OCI-LY7 (cell line): ENCODE measurements around the gene ELL3. TPM values are rescaled to one million over a fixed set of nuclear protein-coding genes. Genes with fewer than 3 reads are reported as not detected.

Experiments used
- BruUV-seq: library from RNA; stranded (reverse); fragments of 400-500 nt; replicated peaks from 2 replicates; lab custom pipeline; 2021; lab: Mats Ljungman, UMichigan
- CTCF ChIA-PET: fragments of 300-600 bp; sonication (Branson Sonifier 250); formaldehyde crosslinking; loops from one replicate; lab custom pipeline; 2022; ENCODE audit warnings: antibody characterized with exemption; ENCODE audit not compliant: unreplicated experiment; lab: Charles Lee
- POLR2A ChIA-PET: fragments of 300-600 bp; sonication (Branson Sonifier 250); formaldehyde crosslinking; loops from one replicate; lab custom pipeline; 2022; ENCODE audit warnings: antibody characterized with exemption; lab: Charles Lee
- DNase-seq: peaks from one replicate; pipeline ENCODE4 v3.0.0-alpha.2; 2015; ENCODE audit warnings: low spot score
- H2AFZ ChIP-seq: fragments of 200-600 bp; sonication (generic), shearing (Covaris generic); 2 replicates; pipeline ENCODE4 v1.6.1; 2014; ENCODE audit warnings: mild to moderate bottlenecking, antibody characterized with exemption, low read length, moderate library complexity
- H3K27ac ChIP-seq: fragments of 200-600 bp; sonication (generic); 2 replicates; pipeline ENCODE4 v1.5.1; 2014; ENCODE audit warnings: mixed run types, low read depth, mild to moderate bottlenecking, moderate library complexity, low read length, inconsistent platforms; ENCODE audit not compliant: poor library complexity, severe bottlenecking
- H3K36me3 ChIP-seq: fragments of 200-600 bp; sonication (generic); 2 replicates; pipeline ENCODE4 v1.6.1; 2014; ENCODE audit warnings: mild to moderate bottlenecking, antibody characterized with exemption, low read length, moderate library complexity, mixed read lengths; ENCODE audit not compliant: insufficient read depth
- H3K4me1 ChIP-seq: fragments of 200-600 bp; sonication (generic); 2 replicates; pipeline ENCODE4 v1.5.1; 2014; ENCODE audit warnings: mild to moderate bottlenecking, low read length; ENCODE audit not compliant: insufficient read depth, poor library complexity, severe bottlenecking
- H3K4me2 ChIP-seq: fragments of 200-600 bp; sonication (generic); 2 replicates; pipeline ENCODE4 v1.6.1; 2014; ENCODE audit warnings: mild to moderate bottlenecking, low read length
- H3K4me3 ChIP-seq: fragments of 200-600 bp; sonication (generic); 2 replicates; pipeline ENCODE4 v1.5.1; 2014; ENCODE audit warnings: mild to moderate bottlenecking, low read depth, low read length; ENCODE audit not compliant: poor library complexity, severe bottlenecking
- H3K79me2 ChIP-seq: fragments of 200-600 bp; sonication (generic); 2 replicates; pipeline ENCODE4 v1.6.1; 2016; ENCODE audit warnings: low read depth, mild to moderate bottlenecking, low read length, moderate library complexity, mixed read lengths; ENCODE audit not compliant: insufficient read depth
- H3K9me2 ChIP-seq: fragments of 200-600 bp; sonication (generic); 2 replicates; pipeline ENCODE4 v1.6.1; 2016; ENCODE audit warnings: mild to moderate bottlenecking, low read length, mixed read lengths; ENCODE audit not compliant: insufficient read depth
- H3K9me3 ChIP-seq: fragments of 200-600 bp; sonication (generic); 2 replicates; pipeline ENCODE4 v1.6.1; 2014; ENCODE audit warnings: mild to moderate bottlenecking, mixed run types, low read length, mixed read lengths
- H4K20me1 ChIP-seq: fragments of 200-600 bp; sonication (generic); 2 replicates; pipeline ENCODE4 v1.6.1; 2014; ENCODE audit warnings: mild to moderate bottlenecking, antibody characterized with exemption, low read length, moderate library complexity, mixed read lengths; ENCODE audit not compliant: insufficient read depth
- CTCF ChIP-seq: fragments of 200-600 bp; sonication (generic); conservative IDR thresholded peaks from 2 replicates; pipeline ENCODE4 v1.5.1; 2014; ENCODE audit warnings: mild to moderate bottlenecking, antibody characterized with exemption, low read length, moderate library complexity, mixed read lengths
- EZH2phosphoT487 ChIP-seq: fragments of 200-600 bp; sonication (generic); IDR thresholded peaks from 2 replicates; pipeline ENCODE4 v1.6.1; 2018; ENCODE audit warnings: low read depth, borderline replicate concordance, mild to moderate bottlenecking, mixed run types, antibody characterized with exemption, low read length, moderate library complexity, mixed read lengths
- intact Hi-C: fragments of 100-400 bp; cut with micrococcal nuclease; formaldehyde crosslinking; loops from one replicate; pipeline ENCODE4 v1.10.0; 2022; ENCODE audit not compliant: unreplicated experiment
- total RNA-seq, 2 experiments: library from RNA; depleted of rRNA in 1 of 2; stranded (reverse); fragments of >200 nt in 1 of 2; shearing (Covaris generic) in 1 of 2; gene quantifications; 2 replicates each; pipeline ENCODE4 v1.2.3, GENCODE V29; 2014 to 2022

The ELL3 gene
- total RNA-seq, 2 experiments from 2014 or later, result 134 to 296 TPM

GRCh38 chr15:43777267-43777914 lies 625 bp upstream of the ELL3 start:
- Histone ChIP-seq H3K4me1 (peaks cover 66% of the 10 kb centered on the region), H3K4me3 (peak overlapping the region; percentile 79), H3K9me3 (no peaks in the 10 kb centered on the region), H4K20me1 (peaks cover 22% of the 10 kb centered on the region), H3K27ac (peak overlapping the region; percentile 91), H3K9me2 (no peaks in the 10 kb centered on the region), H3K36me3 (peaks cover 43% of the 10 kb centered on the region), H3K79me2 (peaks cover 49% of the 10 kb centered on the region), H2AFZ (peak overlapping the region; percentile 15; the same call in 1 of the 2 replicates), H3K4me2 (peak overlapping the region; percentile 76)
- TF ChIP-seq CTCF (peak; percentile 89), EZH2phosphoT487 (no peak)
- POLR2A ChIA-PET, result interaction anchor here (0.7 to 7.0 kb wide), 14 partner anchors 12 to 751 kb away, joined by 3 to 98 read pairs (median 10); partner anchors contain the start of genes HYPK, MFAP1, PDIA3 and SERF2
- TSS peak; percentile 72 for BruUV-seq
- peak; percentile 87 for DNase-seq
- intact Hi-C loops, result loop anchor here (1.0 to 2.0 kb wide), 3 partner anchors 12 to 46 kb away; no protein-coding TSS in a partner anchor
- CTCF ChIA-PET, result interaction anchor here (0.6 to 1.4 kb wide), 5 partner anchors 9 to 51 kb away, joined by 3 to 5 read pairs (median 4); no protein-coding TSS in a partner anchor

GRCh38 chr15:43776101-43776717 lies 557 bp downstream of the ELL3 start:
- POLR2A ChIA-PET, result interaction anchor here (0.5 to 7.0 kb wide), 12 partner anchors 13 to 991 kb away, joined by 4 to 98 read pairs (median 12); partner anchors contain the start of genes HYPK, PDIA3, SERF2 and SERINC4
- DNase-seq, result peak; percentile 98
- peaks cover 52% of the 10 kb centered on the region for H3K36me3 ChIP-seq
- peaks cover 57% of the 10 kb centered on the region for H3K79me2 ChIP-seq
- H2AFZ ChIP-seq, result no peak overlapping the region
- peaks cover 31% of the 10 kb centered on the region for H4K20me1 ChIP-seq
- H3K27ac ChIP-seq, result peak overlapping the region; percentile 91
- no peaks in the 10 kb centered on the region for H3K9me3 ChIP-seq
- H3K4me3 ChIP-seq, result peak overlapping the region; percentile 79
- H3K4me2 ChIP-seq, result peak overlapping the region; percentile 85
- TF ChIP-seq EZH2phosphoT487 (no peak), CTCF (no peak)
- BruUV-seq, result no TSS peak
- CTCF ChIA-PET, result interaction anchor here (1.0 to 1.4 kb wide), 3 partner anchors 13 to 52 kb away, joined by 3 to 5 read pairs (median 3); no protein-coding TSS in a partner anchor
- peaks cover 66% of the 10 kb centered on the region for H3K4me1 ChIP-seq
- H3K9me2 ChIP-seq, result no peaks in the 10 kb centered on the region
- intact Hi-C loops, result loop anchor here (1.0 to 2.0 kb wide), 2 partner anchors 27 to 52 kb away; no protein-coding TSS in a partner anchor
